BLaER1 treated with 17β-estradiol and CSF1 and Interleukin-3, amounts not matched to agents 10 nM and 100 nM (cell line): ENCODE data around the gene CLIC5.

Source experiments
- H3K27ac ChIP-seq, 11 experiments: shearing (Covaris generic); formaldehyde crosslinking; 2 replicates each; pipeline ENCODE4 v1.8.1; 2022
- H3K27me3 ChIP-seq, 11 experiments: shearing (Covaris generic); formaldehyde crosslinking; 2 replicates each; pipeline ENCODE4 v1.8.1; 2022
- H3K36me3 ChIP-seq, 11 experiments: shearing (Covaris generic); formaldehyde crosslinking; 2 replicates each; pipeline ENCODE4 v1.8.1; 2022
- H3K4me1 ChIP-seq, 10 experiments: shearing (Covaris generic); formaldehyde crosslinking; 2 replicates each; pipeline ENCODE4 v1.8.1; 2022
- H3K4me2 ChIP-seq, 11 experiments: shearing (Covaris generic); formaldehyde crosslinking; 2 replicates each; pipeline ENCODE4 v1.8.1; 2022
- H3K4me3 ChIP-seq, 10 experiments: shearing (Covaris generic); formaldehyde crosslinking; 2 replicates each; pipeline ENCODE4 v1.8.1; 2022
- H3K9ac ChIP-seq, 11 experiments: shearing (Covaris generic); formaldehyde crosslinking; 2 replicates each; pipeline ENCODE4 v1.8.1; 2022
- H3K9me3 ChIP-seq, 11 experiments: shearing (Covaris generic); formaldehyde crosslinking; replicated peaks in 1 of 11; 2 replicates each; pipeline ENCODE4 v1.8.1; 2022
- H4K20me1 ChIP-seq, 11 experiments: shearing (Covaris generic); formaldehyde crosslinking; 2 replicates each; pipeline ENCODE4 v1.8.1; 2022
- Cebpa-rat ChIP-seq, 11 experiments: shearing (Covaris generic); IDR thresholded peaks; 2 replicates each; pipeline ENCODE4 v1.8.1; 2022

The CLIC5 gene

DNA sequence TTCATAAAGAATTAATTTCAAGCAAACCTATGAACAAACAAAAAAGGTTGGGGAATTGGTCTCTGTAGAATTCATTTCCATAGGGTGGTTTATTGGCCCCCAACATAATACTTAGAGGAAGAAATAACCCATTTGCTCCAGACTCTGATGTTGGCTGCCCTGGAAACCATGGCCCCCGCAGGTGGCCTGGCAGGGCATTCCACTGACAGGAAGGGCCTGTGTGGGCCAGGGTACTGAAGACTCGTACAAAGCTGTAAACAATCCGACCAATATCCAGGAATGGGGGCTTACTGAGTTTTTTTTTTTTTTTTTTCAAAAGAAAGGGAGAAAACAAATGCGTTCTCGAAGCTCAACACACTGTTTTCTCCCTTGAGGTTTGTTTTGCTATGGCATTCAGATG lies 59.5 kb downstream of the CLIC5 start:
- Histone ChIP-seq H3K4me3 (no peak overlapping the region), H4K20me1 (no peaks in the 10 kb centered on the region), H3K9me3 (no peaks in the 10 kb centered on the region), H3K27ac (no peak overlapping the region), H3K9ac (no peak overlapping the region), H3K4me2 (no peak overlapping the region), H3K36me3 (no peaks in the 10 kb centered on the region), H3K27me3 (no peaks in the 10 kb centered on the region), H3K4me1 (peaks cover 0 to 3% (median 0%) of the 10 kb centered on the region in 10 experiments; a peak in 1 of 20 replicates)
- TF ChIP-seq Cebpa-rat (IDR thresholded peaks at IDR 0.05) = no peak

DNA sequence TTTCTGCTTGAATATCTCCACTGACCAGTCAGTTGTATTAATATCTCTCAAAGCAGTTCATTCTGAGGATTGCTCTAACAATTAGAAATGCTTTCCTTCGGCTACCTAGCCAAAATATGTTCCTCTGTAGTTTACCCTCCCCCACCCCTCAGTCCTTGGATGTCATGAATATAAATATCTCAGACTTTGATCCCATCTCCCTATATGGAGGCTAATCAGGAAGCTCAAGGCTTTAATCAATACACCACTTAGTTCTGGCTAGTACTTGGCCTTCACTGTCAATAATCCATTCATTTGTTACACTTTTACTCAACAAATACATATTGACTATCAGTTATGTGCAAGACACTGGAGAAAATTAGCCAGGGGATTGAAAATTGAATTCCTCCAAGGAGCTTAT lies 60.1 kb downstream of the CLIC5 start:
- Histone ChIP-seq H3K9me3 (no peaks in the 10 kb centered on the region), H3K36me3 (no peaks in the 10 kb centered on the region), H3K27ac (no peak overlapping the region), H3K4me3 (no peak overlapping the region), H3K4me1 (peaks cover 0 to 3% (median 0%) of the 10 kb centered on the region in 10 experiments; a peak in 1 of 20 replicates), H3K9ac (no peak overlapping the region), H3K27me3 (no peaks in the 10 kb centered on the region), H3K4me2 (no peak overlapping the region), H4K20me1 (no peaks in the 10 kb centered on the region)
- TF ChIP-seq Cebpa-rat (IDR thresholded peaks at IDR 0.05) = no peak

DNA sequence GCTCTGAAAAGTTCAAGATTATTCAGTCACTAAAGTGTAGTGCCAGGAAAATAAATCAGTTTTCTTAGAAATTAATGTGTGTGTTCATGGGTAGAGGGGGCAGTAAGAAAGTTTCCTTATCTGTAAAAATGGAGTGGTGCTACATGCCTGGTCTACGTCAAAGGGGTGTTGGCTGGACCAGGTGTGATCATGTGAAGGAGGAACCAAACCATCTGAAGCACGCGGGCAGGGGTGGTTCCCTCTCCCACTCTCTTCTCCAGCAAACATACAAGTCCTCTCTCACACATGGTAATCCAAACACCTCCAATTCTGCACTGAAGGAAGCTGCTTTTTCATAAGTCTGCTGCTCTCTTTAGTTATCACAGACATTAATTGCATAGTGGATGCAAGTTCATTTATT lies 63.1 kb downstream of the CLIC5 start:
- no peaks in the 10 kb centered on the region for H3K9me3 ChIP-seq
- no peaks in the 10 kb centered on the region for H4K20me1 ChIP-seq
- H3K27ac ChIP-seq = no peak overlapping the region
- no peaks in the 10 kb centered on the region for H3K27me3 ChIP-seq
- H3K36me3 ChIP-seq = no peaks in the 10 kb centered on the region
- TF ChIP-seq Cebpa-rat (IDR thresholded peaks at IDR 0.05) = no peak
- H3K4me2 ChIP-seq = no peak overlapping the region
- H3K9ac ChIP-seq = no peak overlapping the region
- H3K4me1 ChIP-seq = no peaks in the 10 kb centered on the region
- H3K4me3 ChIP-seq = no peak overlapping the region

DNA sequence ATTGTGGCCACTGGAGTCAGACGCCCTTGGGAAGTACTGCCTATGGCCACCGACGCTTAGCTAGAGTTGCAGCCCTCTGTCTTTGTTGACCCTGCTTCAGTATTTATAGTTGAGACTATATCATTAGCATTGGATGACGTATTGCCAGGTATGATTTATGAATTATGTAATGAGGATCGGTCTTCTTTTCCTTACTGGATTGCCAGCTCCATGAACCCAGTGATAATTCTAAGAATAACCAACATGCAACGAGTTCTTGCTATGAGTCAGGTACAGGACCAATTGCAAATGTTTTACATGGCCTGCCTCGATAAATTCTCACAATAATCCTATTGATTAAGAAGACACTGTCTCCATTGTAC lies 63.5 kb downstream of the CLIC5 start:
- Histone ChIP-seq H4K20me1 (no peaks in the 10 kb centered on the region), H3K27ac (no peak overlapping the region), H3K4me1 (no peaks in the 10 kb centered on the region), H3K4me2 (no peak overlapping the region), H3K4me3 (no peak overlapping the region), H3K9ac (no peak overlapping the region), H3K36me3 (no peaks in the 10 kb centered on the region), H3K27me3 (no peaks in the 10 kb centered on the region), H3K9me3 (no peaks in the 10 kb centered on the region)
- TF ChIP-seq Cebpa-rat (IDR thresholded peaks at IDR 0.05) = no peak

DNA sequence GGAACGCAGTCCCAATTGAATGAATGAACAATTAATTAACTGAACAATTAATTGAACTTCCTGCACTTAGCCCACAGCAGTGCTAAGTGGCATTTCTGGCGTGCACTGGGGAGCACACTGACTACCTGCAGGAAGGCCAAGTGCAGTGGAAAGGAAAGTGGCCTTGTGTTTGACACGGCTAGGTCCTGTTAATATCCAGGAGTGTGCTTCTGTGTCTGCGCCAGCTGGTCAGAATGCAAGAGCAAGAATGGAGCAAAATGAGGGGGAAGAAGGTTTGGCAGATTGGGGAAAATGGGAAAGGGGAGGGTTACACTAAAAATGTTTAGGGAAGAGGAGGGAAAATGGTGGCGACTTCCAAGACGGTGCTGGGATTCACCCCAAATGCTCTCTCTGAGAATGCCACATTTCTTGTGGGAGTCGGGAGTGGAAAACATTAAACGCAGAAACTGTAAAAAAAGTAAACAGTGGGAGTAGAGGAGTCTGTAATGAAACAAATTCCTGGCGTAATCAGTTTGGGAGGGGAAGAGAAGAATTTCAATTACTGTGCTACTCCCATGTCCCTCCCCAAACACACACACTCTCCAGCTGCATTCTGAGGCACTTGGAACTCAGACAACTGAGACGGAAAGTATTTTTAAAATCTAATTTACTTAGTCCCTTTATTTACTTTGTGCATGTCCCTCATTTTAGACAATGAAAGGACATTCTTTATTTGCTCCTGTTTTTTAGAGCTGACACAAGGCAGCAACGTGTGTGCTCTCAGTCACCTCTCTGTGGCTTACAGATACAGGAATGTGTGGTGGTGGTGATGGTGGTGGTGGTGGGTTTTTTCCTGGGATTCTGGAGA lies 64.1 kb downstream of the CLIC5 start:
- H4K20me1 ChIP-seq = no peaks in the 10 kb centered on the region
- no peak for TF ChIP-seq Cebpa-rat (IDR thresholded peaks at IDR 0.05)
- no peaks in the 10 kb centered on the region for H3K9me3 ChIP-seq
- no peaks in the 10 kb centered on the region for H3K4me1 ChIP-seq
- no peak overlapping the region for H3K27ac ChIP-seq
- no peak overlapping the region for H3K4me2 ChIP-seq
- H3K27me3 ChIP-seq = no peaks in the 10 kb centered on the region
- no peak overlapping the region for H3K9ac ChIP-seq
- H3K4me3 ChIP-seq = no peak overlapping the region
- no peaks in the 10 kb centered on the region for H3K36me3 ChIP-seq

DNA sequence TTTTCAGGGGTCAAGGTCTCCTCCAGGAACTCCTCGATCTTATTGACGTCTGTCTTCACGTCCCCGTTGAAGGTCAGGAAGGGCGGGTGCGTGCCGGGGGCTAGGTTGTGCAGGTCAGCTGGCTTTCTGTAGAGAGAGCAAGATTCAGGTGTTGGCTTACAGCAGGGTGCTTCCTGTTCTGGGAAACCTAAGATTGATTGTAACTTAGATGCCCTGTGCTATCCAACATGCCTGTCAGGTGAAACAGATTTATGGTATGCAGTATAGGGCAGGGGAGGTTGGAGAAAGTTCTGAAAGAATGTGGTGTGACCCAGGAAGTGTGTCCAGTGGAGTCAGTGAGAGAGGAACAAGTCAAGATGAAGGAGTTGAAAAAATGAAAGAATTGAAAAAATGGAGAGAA lies 66.4 kb downstream of the CLIC5 start:
- Histone ChIP-seq H3K4me3 (no peak overlapping the region), H3K4me2 (no peak overlapping the region), H3K36me3 (no peaks in the 10 kb centered on the region), H4K20me1 (no peaks in the 10 kb centered on the region), H3K9me3 (no peaks in the 10 kb centered on the region), H3K27ac (no peak overlapping the region), H3K9ac (no peak overlapping the region), H3K4me1 (no peaks in the 10 kb centered on the region), H3K27me3 (no peaks in the 10 kb centered on the region)
- TF ChIP-seq Cebpa-rat (IDR thresholded peaks at IDR 0.05) = no peak

DNA sequence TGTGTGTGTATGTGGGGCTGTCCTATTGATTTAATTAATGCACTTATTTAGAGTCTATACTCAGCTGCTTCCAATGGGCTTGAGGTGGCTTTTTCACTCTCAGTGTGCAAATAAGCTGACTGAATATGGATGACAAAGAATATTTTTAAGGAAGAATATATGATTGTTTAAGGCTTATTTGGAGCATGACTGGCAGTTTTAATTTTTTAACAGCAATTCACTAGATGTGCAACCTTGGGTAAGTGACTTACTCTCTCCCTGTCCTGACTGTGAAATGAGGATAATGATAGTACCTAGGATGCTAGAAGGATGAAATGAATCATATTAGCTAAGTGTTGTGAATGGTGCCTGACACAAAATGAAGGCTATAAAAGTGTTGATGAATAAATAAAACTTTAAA lies 67.9 kb downstream of the CLIC5 start:
- Histone ChIP-seq H3K9ac (no peak overlapping the region), H4K20me1 (no peaks in the 10 kb centered on the region), H3K36me3 (no peaks in the 10 kb centered on the region), H3K9me3 (no peaks in the 10 kb centered on the region), H3K4me1 (peaks cover 0 to 5% (median 0%) of the 10 kb centered on the region in 10 experiments; a peak in 3 of 20 replicates), H3K4me3 (no peak overlapping the region), H3K27me3 (no peaks in the 10 kb centered on the region), H3K27ac (no peak overlapping the region), H3K4me2 (no peak overlapping the region)
- no peak for TF ChIP-seq Cebpa-rat (IDR thresholded peaks at IDR 0.05)

DNA sequence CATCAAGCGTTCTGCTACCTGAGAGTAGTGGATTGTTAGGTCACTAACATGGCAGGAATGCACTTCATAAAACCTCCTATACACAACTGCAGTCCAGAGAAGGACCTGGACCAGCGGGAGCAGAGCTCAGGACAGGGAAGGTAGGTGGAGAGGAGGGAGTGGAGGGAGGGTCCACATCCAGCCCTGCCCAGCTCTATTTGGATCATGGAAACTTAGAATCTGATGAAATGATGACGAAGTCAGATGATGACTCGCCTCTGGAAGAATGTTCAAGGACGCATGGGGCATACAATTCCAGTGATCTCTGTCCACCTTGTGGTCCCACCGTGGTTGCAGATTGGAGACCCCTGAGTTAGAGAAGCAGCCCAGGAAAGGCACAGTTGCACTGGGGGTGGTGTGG lies 68.8 kb downstream of the CLIC5 start:
- H3K27me3 ChIP-seq = no peaks in the 10 kb centered on the region
- H4K20me1 ChIP-seq = no peaks in the 10 kb centered on the region
- H3K9ac ChIP-seq = no peak overlapping the region
- TF ChIP-seq Cebpa-rat (IDR thresholded peaks at IDR 0.05) = no peak
- H3K27ac ChIP-seq = no peak overlapping the region
- H3K4me3 ChIP-seq = no peak overlapping the region
- no peaks in the 10 kb centered on the region for H3K36me3 ChIP-seq
- no peaks in the 10 kb centered on the region for H3K9me3 ChIP-seq
- H3K4me2 ChIP-seq = no peak overlapping the region
- peaks cover 0 to 8% (median 0%) of the 10 kb centered on the region in 10 experiments; a peak in 3 of 20 replicates for H3K4me1 ChIP-seq

DNA sequence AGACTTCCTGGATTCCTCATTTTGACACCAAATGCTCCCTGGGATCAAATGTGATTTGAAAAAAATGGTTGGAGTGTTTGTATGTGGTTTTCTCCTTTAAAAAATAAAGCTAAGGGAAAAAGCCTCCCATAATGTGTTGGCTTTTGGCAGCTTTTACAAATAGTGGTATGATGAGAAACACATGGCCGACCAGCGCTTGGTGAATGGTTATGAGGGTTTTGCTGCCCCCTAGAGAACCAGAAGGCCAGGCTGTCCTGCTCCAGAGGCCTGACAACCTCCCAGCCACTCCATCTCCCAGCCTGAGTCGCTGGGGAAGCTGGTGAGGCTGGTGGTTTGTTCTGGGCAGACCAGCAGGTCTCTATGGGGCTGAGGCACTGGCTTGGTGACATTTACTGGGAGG lies 69.3 kb downstream of the CLIC5 start:
- TF ChIP-seq Cebpa-rat (IDR thresholded peaks at IDR 0.05) = no peak
- Histone ChIP-seq H3K36me3 (no peaks in the 10 kb centered on the region), H3K9ac (no peak overlapping the region), H3K9me3 (no peaks in the 10 kb centered on the region), H4K20me1 (no peaks in the 10 kb centered on the region), H3K27me3 (no peaks in the 10 kb centered on the region), H3K4me3 (no peak overlapping the region), H3K27ac (no peak overlapping the region), H3K4me2 (no peak overlapping the region), H3K4me1 (peaks cover 0 to 8% (median 0%) of the 10 kb centered on the region in 10 experiments; a peak in 3 of 20 replicates)

DNA sequence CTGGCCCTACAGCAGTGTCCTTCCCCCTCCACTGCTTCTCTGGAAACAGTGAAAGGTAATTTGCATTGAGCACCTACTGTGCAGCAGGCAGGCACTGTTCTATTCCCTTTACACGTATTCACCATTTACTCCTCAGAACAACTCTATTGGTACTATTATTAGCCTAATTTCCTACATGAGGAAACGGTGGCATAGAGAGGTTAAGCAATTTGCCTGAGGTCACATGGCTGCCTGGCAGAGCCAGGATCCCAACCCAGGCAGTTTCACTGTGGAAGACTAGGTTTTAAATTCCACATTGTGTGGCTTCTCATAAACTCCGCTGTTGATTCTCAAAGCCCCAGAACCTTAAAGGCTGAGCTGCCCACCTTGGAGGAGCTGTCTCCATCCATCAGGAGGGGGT lies 72.7 kb downstream of the CLIC5 start:
- Histone ChIP-seq H3K36me3 (no peaks in the 10 kb centered on the region), H3K27ac (no peak overlapping the region), H3K4me2 (peak overlapping the region in 4 of 11 experiments; percentile 10 to 36 (median 17); a peak in 4 of 22 replicates), H3K9me3 (no peaks in the 10 kb centered on the region), H4K20me1 (no peaks in the 10 kb centered on the region), H3K27me3 (no peaks in the 10 kb centered on the region), H3K4me3 (no peak overlapping the region), H3K9ac (no peak overlapping the region), H3K4me1 (peaks cover 0 to 8% (median 0%) of the 10 kb centered on the region in 10 experiments; a peak in 3 of 20 replicates)
- TF ChIP-seq Cebpa-rat (IDR thresholded peaks at IDR 0.05) = no peak
